HFF-Myc (cell line): Measurements from ENCODE around the gene ZNF423.

ENCODE experiments used
- DNase-seq: peaks from one replicate; pipeline ENCODE4 v3.0.0-alpha.2; 2011; ENCODE audit warnings: low read depth; ENCODE audit errors: extremely low read depth
- H3K4me3 ChIP-seq: replicated peaks from 2 replicates; pipeline ENCODE4 v1.5.1; 2011; ENCODE audit warnings: low read depth, mild to moderate bottlenecking, control low read depth, low read length
- TF ChIP-seq, protein P1 (sequence below): IDR thresholded peaks from 2 replicates; pipeline ENCODE4 v1.5.1; 2012; ENCODE audit warnings: mild to moderate bottlenecking, low read depth, low read length, control low read depth; ENCODE audit errors: missing control alignments

The ZNF423 gene

GRCh38 chr16:49505556-49505955, 350.4 kb downstream of the ZNF423 start:
- TF ChIP-seq, protein P1, sequence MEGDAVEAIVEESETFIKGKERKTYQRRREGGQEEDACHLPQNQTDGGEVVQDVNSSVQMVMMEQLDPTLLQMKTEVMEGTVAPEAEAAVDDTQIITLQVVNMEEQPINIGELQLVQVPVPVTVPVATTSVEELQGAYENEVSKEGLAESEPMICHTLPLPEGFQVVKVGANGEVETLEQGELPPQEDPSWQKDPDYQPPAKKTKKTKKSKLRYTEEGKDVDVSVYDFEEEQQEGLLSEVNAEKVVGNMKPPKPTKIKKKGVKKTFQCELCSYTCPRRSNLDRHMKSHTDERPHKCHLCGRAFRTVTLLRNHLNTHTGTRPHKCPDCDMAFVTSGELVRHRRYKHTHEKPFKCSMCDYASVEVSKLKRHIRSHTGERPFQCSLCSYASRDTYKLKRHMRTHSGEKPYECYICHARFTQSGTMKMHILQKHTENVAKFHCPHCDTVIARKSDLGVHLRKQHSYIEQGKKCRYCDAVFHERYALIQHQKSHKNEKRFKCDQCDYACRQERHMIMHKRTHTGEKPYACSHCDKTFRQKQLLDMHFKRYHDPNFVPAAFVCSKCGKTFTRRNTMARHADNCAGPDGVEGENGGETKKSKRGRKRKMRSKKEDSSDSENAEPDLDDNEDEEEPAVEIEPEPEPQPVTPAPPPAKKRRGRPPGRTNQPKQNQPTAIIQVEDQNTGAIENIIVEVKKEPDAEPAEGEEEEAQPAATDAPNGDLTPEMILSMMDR = no peak
- no peak for DNase-seq
- no peak overlapping the region for H3K4me3 ChIP-seq

DNA sequence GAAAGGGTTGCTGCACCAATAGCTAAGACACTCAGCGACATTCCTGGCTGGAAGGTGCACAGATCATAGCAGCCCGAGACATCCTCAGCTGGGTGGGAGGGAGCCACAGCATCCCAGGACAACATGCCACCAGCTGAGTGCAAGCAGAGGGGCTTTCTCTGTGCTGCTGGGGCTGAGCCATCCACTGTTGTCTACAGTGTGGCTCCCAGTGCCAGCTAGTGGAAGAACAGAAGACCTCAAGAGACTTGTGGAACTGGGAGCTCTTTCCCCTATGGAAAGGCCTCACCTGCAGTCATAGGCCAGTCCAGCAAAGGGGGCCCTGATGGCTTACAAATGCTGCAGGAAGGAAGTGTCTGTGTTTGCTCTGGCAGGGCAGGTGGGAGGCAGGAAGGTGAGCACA, 351.3 kb downstream of the ZNF423 start:
- TF ChIP-seq, protein P1 = no peak
- DNase-seq = no peak
- H3K4me3 ChIP-seq = no peak overlapping the region

DNA sequence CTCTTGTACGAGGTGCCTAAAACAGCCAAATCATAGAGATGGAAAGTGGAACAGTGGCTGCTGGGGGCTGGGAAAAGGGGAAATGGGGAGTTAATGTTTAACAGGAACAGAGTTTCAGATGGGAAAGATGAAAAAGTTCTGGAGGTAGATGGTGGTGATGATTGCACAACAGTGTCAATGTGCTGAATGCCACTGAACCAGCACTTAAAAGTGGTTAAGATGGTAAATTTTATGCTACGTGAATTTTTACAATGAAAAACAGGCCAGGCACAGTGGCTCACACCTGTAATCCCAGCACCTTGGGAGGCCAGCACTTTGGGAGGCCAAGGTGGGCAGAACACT, 351.9 kb downstream of the ZNF423 start:
- no peak for DNase-seq
- TF ChIP-seq, protein P1 = no peak
- H3K4me3 ChIP-seq = no peak overlapping the region

GRCh38 chr16:49503256-49504022, 352.5 kb downstream of the ZNF423 start:
- TF ChIP-seq, protein P1 = no peak
- H3K4me3 ChIP-seq = no peak overlapping the region
- DNase-seq = no peak

- H3K4me3 ChIP-seq = no peak overlapping the region
- DNase-seq = no peak
- TF ChIP-seq, protein P1 = no peak
These were observed 353.6 kb downstream of the ZNF423 start for GRCh38 chr16:49502136-49502881.

- DNase-seq = no peak
- TF ChIP-seq, protein P1 = no peak
- no peak overlapping the region for H3K4me3 ChIP-seq
These were observed 355.9 kb downstream of the ZNF423 start for GRCh38 chr16:49499869-49500610.
